Measurements from ENCODE around the gene NHEJ1. TPM values are rescaled to one million over a fixed set of nuclear protein-coding genes. Genes with fewer than 3 reads are reported as not detected.

The NHEJ1 gene
- total and polyA plus RNA-seq, 3 experiments from 2014 or later: 22.4 to 26.3 (median 24.5) TPM

DNA sequence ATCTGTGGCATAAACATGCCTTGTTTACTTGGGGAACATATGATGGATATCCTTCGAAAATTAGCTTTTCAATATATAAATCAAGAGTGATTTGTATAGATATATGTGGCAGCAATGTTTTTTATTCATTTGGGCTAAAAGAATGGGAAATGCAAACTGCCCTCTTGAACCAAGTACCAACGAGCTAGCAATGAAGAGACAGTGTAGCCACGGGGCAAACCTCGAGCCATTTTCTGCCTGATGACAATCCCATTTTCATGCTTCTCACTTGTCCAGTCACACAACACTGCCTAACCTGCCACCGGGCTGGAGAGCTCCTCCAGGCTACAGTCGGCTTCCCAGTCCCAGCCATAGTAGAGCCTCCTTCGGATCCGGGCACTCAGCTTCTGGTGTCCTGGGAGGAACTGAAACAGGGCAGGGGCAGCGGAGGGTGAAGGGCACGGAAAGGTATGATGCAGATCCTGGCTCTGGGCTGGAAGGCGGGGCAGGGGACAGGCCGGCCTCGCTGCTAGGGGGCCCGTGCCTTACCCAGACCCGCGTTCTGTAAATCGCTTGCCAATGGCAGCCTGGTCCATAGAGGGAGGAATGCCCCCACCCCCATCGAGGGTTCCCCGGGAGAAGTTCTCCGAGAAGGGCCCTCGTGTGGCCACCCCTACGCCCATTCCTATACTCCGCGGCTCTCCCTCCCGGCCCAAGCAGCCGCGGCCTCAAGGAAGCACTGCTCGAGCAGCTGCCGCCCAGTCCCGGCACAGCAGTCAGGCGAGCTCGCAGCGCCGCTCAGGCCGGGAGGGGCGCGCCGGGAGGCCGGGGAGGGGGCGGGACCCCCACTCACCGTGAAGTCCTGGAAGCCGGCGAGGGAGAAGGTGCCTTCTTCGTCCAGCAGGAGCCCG lies 15.6 kb upstream of the NHEJ1 start:
- Mint-ChIP-seq H3K4me1 (peaks cover 54 to 81% (median 75%) of the 10 kb centered on the region in 3 donors), H3K27ac (peak overlapping the region; percentile 86 to 100 (median 94)), H3K27me3 (peaks cover 0 to 2% of the 10 kb centered on the region in 2 donors), H3K36me3 (peaks cover 0 to 80% (median 7%) of the 10 kb centered on the region in 3 donors), H3K4me3 (peak overlapping the region; percentile 85 to 98 (median 94)), H3K9me3 (no peaks in the 10 kb centered on the region)
- H3K36me3 ChIP-seq (ENCODE audit: insufficient read depth, low read length): peaks cover 27% of the 10 kb centered on the region
- ChIA-PET CTCF (interaction anchor here (0.8 to 8.6 kb wide), 18 partner anchors 9 to 122 kb away, joined by 3 to 110 read pairs (median 4); partner anchors contain the start of genes ATG9A, DNAJB2, NHEJ1 and TUBA4B), POLR2A (interaction anchor here (0.5 to 4.6 kb wide), 24 partner anchors 10 to 213 kb away, joined by 3 to 88 read pairs (median 8); partner anchors contain the start of genes ANKZF1, ATG9A, DNAJB2 and DNPEP)
- peak in 2 of 5 donors; percentile 10 to 11 for DNase-seq
- H3K4me1 ChIP-seq (ENCODE audit: insufficient read depth, low read length): peaks cover 43% of the 10 kb centered on the region
- H3K9me3 ChIP-seq (ENCODE audit: low read length): no peaks in the 10 kb centered on the region
- peak overlapping the region; percentile 85 for H3K27ac ChIP-seq (ENCODE audit: low read depth, low read length)
- peak overlapping the region; percentile 64 for H3K4me3 ChIP-seq (ENCODE audit: low read length)
- H3K27me3 ChIP-seq (ENCODE audit: insufficient read depth, low read length, poor library complexity, severe bottlenecking): no peaks in the 10 kb centered on the region

DNA sequence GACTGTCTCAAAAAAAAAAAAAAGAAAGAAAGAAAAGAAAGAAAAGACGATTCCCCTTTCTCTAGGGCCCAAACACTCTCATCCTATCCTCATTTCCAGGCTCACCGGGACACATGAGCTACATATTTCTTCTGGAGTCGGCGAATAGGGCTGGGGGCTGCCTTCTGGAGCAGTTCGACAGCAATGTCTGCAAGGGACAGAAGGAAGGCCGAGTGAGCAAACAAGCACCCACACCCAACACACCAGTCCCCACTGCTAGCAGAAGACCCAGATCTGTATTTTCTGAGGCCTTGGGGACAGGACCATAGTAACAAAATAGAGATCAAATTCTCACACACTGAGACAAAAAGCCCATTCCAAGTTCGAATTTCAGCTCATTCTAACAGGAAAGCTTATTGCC lies 14.9 kb upstream of the NHEJ1 start:
- H3K4me3 ChIP-seq (ENCODE audit: low read length): peak overlapping the region; percentile 64
- peaks cover 20% of the 10 kb centered on the region for H3K36me3 ChIP-seq (ENCODE audit: insufficient read depth, low read length)
- H3K27me3 Mint-ChIP-seq: peaks cover 0 to 2% of the 10 kb centered on the region in 2 donors
- peaks cover 49 to 77% (median 72%) of the 10 kb centered on the region in 3 donors for H3K4me1 Mint-ChIP-seq
- H3K9me3 Mint-ChIP-seq: no peaks in the 10 kb centered on the region
- H3K27ac ChIP-seq (ENCODE audit: low read depth, low read length): no peak overlapping the region
- H3K27me3 ChIP-seq (ENCODE audit: insufficient read depth, low read length, poor library complexity, severe bottlenecking): no peaks in the 10 kb centered on the region
- peak overlapping the region; percentile 54 to 100 (median 92) for H3K27ac Mint-ChIP-seq
- ChIA-PET POLR2A (interaction anchor here (0.9 to 4.6 kb wide), 9 partner anchors 16 to 212 kb away, joined by 3 to 88 read pairs (median 9); partner anchors contain the start of genes ANKZF1, ATG9A, DNAJB2 and DNPEP), CTCF (interaction anchor here (0.8 to 8.6 kb wide), 11 partner anchors 14 to 119 kb away, joined by 3 to 110 read pairs (median 5); partner anchors contain the start of genes ATG9A, DNAJB2, NHEJ1 and TUBA4B)
- no peak for DNase-seq
- H3K4me1 ChIP-seq (ENCODE audit: insufficient read depth, low read length): peaks cover 43% of the 10 kb centered on the region
- no peaks in the 10 kb centered on the region for H3K9me3 ChIP-seq (ENCODE audit: low read length)
- peak overlapping the region; percentile 85 to 98 (median 94) for H3K4me3 Mint-ChIP-seq
- H3K36me3 Mint-ChIP-seq: peaks cover 0 to 75% (median 7%) of the 10 kb centered on the region in 3 donors

DNA sequence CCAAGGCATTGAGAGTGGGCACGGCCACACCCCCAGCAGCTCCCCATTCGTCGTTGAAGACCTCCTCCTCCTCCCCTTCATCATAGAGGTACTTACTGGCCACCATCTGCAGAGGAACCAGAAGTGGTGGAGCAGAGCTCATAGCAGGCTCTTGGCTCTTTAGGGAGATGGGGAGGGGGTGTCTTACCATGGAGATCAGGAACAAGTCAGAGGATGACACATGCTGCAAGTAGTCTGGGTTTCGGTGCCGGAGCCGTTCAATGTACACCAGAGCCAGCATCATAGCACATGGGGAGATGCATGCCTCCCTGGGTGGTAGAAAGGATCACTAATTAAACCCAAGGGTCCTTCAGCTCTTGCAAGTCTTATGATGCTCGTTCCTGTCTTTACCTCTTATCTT lies 14.2 kb upstream of the NHEJ1 start:
- no peaks in the 10 kb centered on the region for H3K27me3 ChIP-seq (ENCODE audit: insufficient read depth, low read length, poor library complexity, severe bottlenecking)
- no peak overlapping the region for H3K4me3 ChIP-seq (ENCODE audit: low read length)
- peaks cover 45 to 70% (median 66%) of the 10 kb centered on the region in 3 donors for H3K4me1 Mint-ChIP-seq
- CTCF ChIA-PET: interaction anchor here (0.8 to 8.6 kb wide), 5 partner anchors 16 to 119 kb away, joined by 3 to 110 read pairs (median 22); partner anchors contain the start of genes ABCB6 and NHEJ1
- peaks cover 37% of the 10 kb centered on the region for H3K4me1 ChIP-seq (ENCODE audit: insufficient read depth, low read length)
- H3K9me3 ChIP-seq (ENCODE audit: low read length): no peaks in the 10 kb centered on the region
- POLR2A ChIA-PET: interaction anchor here (3.2 to 4.6 kb wide), 2 partner anchors 31 to 79 kb away, joined by 35 to 88 read pairs; partner anchors contain the start of genes TUBA4A, TUBA4B and ZFAND2B
- H3K27ac ChIP-seq (ENCODE audit: low read depth, low read length): no peak overlapping the region
- no peak for DNase-seq
- peaks cover 0 to 2% of the 10 kb centered on the region in 2 donors for H3K27me3 Mint-ChIP-seq
- peak overlapping the region; percentile 30 to 98 (median 85) for H3K4me3 Mint-ChIP-seq
- H3K36me3 ChIP-seq (ENCODE audit: insufficient read depth, low read length): peaks cover 13% of the 10 kb centered on the region
- peak overlapping the region; percentile 20 to 100 (median 82) for H3K27ac Mint-ChIP-seq
- no peaks in the 10 kb centered on the region for H3K9me3 Mint-ChIP-seq
- H3K36me3 Mint-ChIP-seq: peaks cover 0 to 68% (median 7%) of the 10 kb centered on the region in 3 donors

DNA sequence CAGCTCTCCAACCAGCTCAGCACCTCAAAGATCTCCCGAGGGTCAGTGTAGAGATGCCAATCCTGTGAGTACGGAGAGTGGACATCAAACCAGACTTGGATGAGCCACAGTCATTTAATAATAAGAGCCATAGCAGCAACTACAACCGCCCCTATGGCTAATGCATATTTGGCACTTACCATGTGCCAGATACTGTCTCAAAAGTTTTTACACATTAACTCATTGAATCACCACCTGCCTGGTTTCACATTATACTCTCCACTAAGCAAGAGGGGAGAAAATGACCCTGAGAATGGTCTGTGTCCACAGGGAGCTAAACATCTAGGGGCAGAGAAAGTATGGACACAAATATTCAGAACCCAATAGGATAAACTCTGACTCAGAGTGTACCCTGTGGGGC lies 13.5 kb upstream of the NHEJ1 start:
- POLR2A ChIA-PET: interaction anchor here (4.6 kb wide), 1 partner anchor 32 kb away, joined by 88 read pairs; the partner anchor contains the start of gene ZFAND2B
- H3K36me3 Mint-ChIP-seq: peaks cover 0 to 63% (median 7%) of the 10 kb centered on the region in 3 donors
- H3K4me3 Mint-ChIP-seq: peak overlapping the region; percentile 4 to 98 (median 36)
- peaks cover 31% of the 10 kb centered on the region for H3K4me1 ChIP-seq (ENCODE audit: insufficient read depth, low read length)
- CTCF ChIA-PET: interaction anchor here (0.9 to 8.6 kb wide), 4 partner anchors 15 to 120 kb away, joined by 3 to 110 read pairs (median 38); no protein-coding TSS in a partner anchor
- peaks cover 0 to 2% of the 10 kb centered on the region in 2 donors for H3K27me3 Mint-ChIP-seq
- peaks cover 41 to 64% (median 59%) of the 10 kb centered on the region in 3 donors for H3K4me1 Mint-ChIP-seq
- H3K27me3 ChIP-seq (ENCODE audit: insufficient read depth, low read length, poor library complexity, severe bottlenecking): no peaks in the 10 kb centered on the region
- peaks cover 13% of the 10 kb centered on the region for H3K36me3 ChIP-seq (ENCODE audit: insufficient read depth, low read length)
- no peaks in the 10 kb centered on the region for H3K9me3 Mint-ChIP-seq
- DNase-seq: no peak
- H3K9me3 ChIP-seq (ENCODE audit: low read length): no peaks in the 10 kb centered on the region
- H3K4me3 ChIP-seq (ENCODE audit: low read length): no peak overlapping the region
- H3K27ac ChIP-seq (ENCODE audit: low read depth, low read length): no peak overlapping the region
- H3K27ac Mint-ChIP-seq: peak overlapping the region in 7 of 8 donors; percentile 20 to 100 (median 81)

- H3K27ac ChIP-seq (ENCODE audit: low read depth, low read length): no peak overlapping the region
- Mint-ChIP-seq H3K27ac (peak overlapping the region in 2 of 8 donors; percentile 14 to 39), H3K36me3 (peaks cover 0 to 58% (median 7%) of the 10 kb centered on the region in 3 donors), H3K27me3 (peaks cover 0 to 2% of the 10 kb centered on the region in 2 donors), H3K4me1 (peaks cover 37 to 59% (median 53%) of the 10 kb centered on the region in 3 donors), H3K4me3 (peak overlapping the region in 1 of 7 donors; percentile 30), H3K9me3 (no peaks in the 10 kb centered on the region)
- H3K4me1 ChIP-seq (ENCODE audit: insufficient read depth, low read length): peaks cover 25% of the 10 kb centered on the region
- CTCF ChIA-PET: interaction anchor here (0.7 to 8.6 kb wide), 9 partner anchors 14 to 121 kb away, joined by 3 to 110 read pairs (median 6); partner anchors contain the start of gene DNAJB2
- H3K27me3 ChIP-seq (ENCODE audit: insufficient read depth, low read length, poor library complexity, severe bottlenecking): no peaks in the 10 kb centered on the region
- no peak for DNase-seq
- H3K36me3 ChIP-seq (ENCODE audit: insufficient read depth, low read length): peaks cover 13% of the 10 kb centered on the region
- POLR2A ChIA-PET: interaction anchor here (1.0 kb wide), 1 partner anchor 33 kb away, joined by 3 read pairs; no protein-coding TSS in a partner anchor
- no peaks in the 10 kb centered on the region for H3K9me3 ChIP-seq (ENCODE audit: low read length)
- no peak overlapping the region for H3K4me3 ChIP-seq (ENCODE audit: low read length)
Measured at GRCh38 chr2:219173176-219173575, 12.6 kb upstream of the NHEJ1 start.

DNA sequence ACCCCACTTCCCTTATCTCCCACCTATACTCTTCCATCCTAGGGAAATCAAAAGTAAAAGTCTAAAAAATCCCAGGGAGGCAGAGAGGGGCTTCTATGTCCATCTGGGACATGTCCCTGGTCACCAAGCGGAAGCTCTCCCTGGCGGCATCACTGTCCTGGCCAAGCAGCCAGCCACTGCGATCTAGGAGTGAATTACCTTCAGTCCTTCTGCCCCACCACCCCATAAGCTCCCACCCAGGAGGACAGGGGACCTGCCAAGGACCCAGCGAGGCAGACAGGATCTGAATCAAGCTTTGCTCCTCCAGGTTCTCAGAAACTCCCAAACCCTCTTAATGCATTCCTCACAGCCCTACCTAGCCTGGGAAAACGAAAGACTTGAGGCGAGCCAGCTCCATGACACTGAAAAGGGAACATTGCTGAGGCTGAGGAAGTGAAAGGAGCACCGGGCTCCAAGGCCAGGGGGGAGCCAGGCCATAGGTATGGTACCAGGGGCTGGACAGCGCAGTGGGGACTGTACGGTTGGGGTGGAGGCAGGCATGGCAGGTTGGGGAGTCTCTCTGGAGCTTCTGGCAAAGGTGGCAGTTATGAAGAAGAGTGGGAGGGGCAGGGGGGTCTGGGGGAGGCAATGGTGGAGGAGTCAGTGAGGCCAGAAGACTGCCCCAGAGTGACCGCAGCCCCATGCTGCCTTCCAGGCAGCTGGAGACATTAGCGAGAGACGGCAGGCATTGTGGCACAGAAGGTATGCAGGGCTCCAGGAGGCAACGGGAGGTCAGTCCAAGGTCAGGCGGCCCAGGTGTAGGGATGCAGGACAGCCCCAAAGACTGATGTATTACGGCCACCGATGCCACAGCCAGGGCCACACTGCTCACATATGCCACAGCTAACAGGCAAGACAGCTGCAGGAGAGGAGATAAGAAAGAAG lies 11.9 kb upstream of the NHEJ1 start:
- CTCF ChIA-PET: interaction anchor here (0.7 to 8.6 kb wide), 16 partner anchors 8 to 292 kb away, joined by 3 to 110 read pairs (median 4); partner anchors contain the start of genes DNAJB2, NHEJ1 and WNT10A
- Histone ChIP-seq H3K9me3 (ENCODE audit: low read length) (no peaks in the 10 kb centered on the region), H3K36me3 (ENCODE audit: insufficient read depth, low read length) (peaks cover 13% of the 10 kb centered on the region), H3K27ac (ENCODE audit: low read depth, low read length) (no peak overlapping the region), H3K27me3 (ENCODE audit: insufficient read depth, low read length, poor library complexity, severe bottlenecking) (no peaks in the 10 kb centered on the region), H3K4me3 (ENCODE audit: low read length) (no peak overlapping the region), H3K4me1 (ENCODE audit: insufficient read depth, low read length) (peaks cover 25% of the 10 kb centered on the region)
- H3K4me3 Mint-ChIP-seq: peak overlapping the region in 2 of 7 donors; percentile 23 to 37
- peaks cover 35 to 57% (median 50%) of the 10 kb centered on the region in 3 donors for H3K4me1 Mint-ChIP-seq
- DNase-seq: no peak
- H3K36me3 Mint-ChIP-seq: peaks cover 0 to 54% (median 7%) of the 10 kb centered on the region in 3 donors
- no peaks in the 10 kb centered on the region for H3K9me3 Mint-ChIP-seq
- peaks cover 0 to 2% of the 10 kb centered on the region in 2 donors for H3K27me3 Mint-ChIP-seq
- peak overlapping the region in 5 of 8 donors; percentile 14 to 55 (median 29) for H3K27ac Mint-ChIP-seq
- POLR2A ChIA-PET: interaction anchor here (1.0 to 1.1 kb wide), 2 partner anchors 34 to 39 kb away, joined by 3 read pairs; no protein-coding TSS in a partner anchor

Data from CD8-positive, alpha-beta memory T cell (primary cell).